Activated naive CD8-positive, alpha-beta T cell treated with anti-CD3 and anti-CD28 coated beads, Interleukin-2, amount 10 ng/mL, durations not matched to agents 7 days and 5 days (primary cell): ENCODE data around the gene CHN2. TPM values are rescaled to one million over a fixed set of nuclear protein-coding genes. Genes with fewer than 3 reads are reported as not detected.

Source experiments
- ATAC-seq: fragments of 150-1000 bp; cut with Tn5 transposase; one replicate; pipeline ENCODE4 v1.10.0; 2021; ENCODE audit warnings: low read depth, moderate library complexity
- POLR2A ChIA-PET: fragments of 350-600 bp; sonication (Branson Sonifier 250); formaldehyde crosslinking; loops from one replicate; lab custom pipeline; 2021; ENCODE audit warnings: antibody characterized with exemption; lab: Charles Lee
- DNase-seq: peaks from one replicate; pipeline ENCODE4 v3.0.0; 2021
- H3K27ac Mint-ChIP-seq: one replicate; pipeline ENCODE4 v1.8.0; 2022; ENCODE audit warnings: mild to moderate bottlenecking, mixed read lengths
- H3K27me3 Mint-ChIP-seq: one replicate; pipeline ENCODE4 v1.8.0; 2022; ENCODE audit warnings: mild to moderate bottlenecking, moderate library complexity, mixed read lengths
- H3K36me3 Mint-ChIP-seq: one replicate; pipeline ENCODE4 v1.8.0; 2021; ENCODE audit warnings: mild to moderate bottlenecking, mixed read lengths
- H3K4me1 Mint-ChIP-seq: one replicate; pipeline ENCODE4 v1.8.0; 2021; ENCODE audit warnings: mixed read lengths
- H3K4me3 Mint-ChIP-seq: one replicate; pipeline ENCODE4 v1.8.0; 2022; ENCODE audit warnings: mild to moderate bottlenecking, moderate library complexity, mixed read lengths
- H3K9me3 Mint-ChIP-seq: one replicate; pipeline ENCODE4 v1.8.0; 2021; ENCODE audit warnings: mixed read lengths
- total RNA-seq, 2 experiments: library from RNA; stranded (reverse); gene quantifications; one replicate each; pipeline ENCODE4 v1.2.3, GENCODE V29; 2021

Gene CHN2
- total RNA-seq, 2 experiments from 2014 or later, result 6.5 to 7.2 TPM

DNA sequence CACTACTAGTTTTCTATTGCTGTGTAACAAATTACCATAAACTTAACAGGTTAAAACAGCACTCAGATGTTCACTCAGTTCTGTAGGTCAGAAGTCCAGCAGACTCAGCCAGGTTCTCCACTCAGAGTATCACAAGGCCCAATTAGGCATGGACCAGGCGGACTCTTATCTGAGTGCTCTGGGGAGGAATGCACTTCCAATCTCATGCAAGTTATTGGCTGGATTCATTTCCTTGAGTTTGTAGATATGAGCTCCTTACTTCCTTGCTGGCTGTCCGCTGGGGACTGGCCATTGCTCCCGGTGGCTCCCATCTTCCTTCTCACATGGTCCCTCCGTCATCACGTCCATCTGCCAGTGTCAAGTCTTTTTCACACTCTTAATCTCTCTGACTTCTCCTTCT, 232.0 kb downstream of the CHN2 start:
- Mint-ChIP-seq H3K27me3 (peaks cover 4% of the 10 kb centered on the region), H3K4me1 (no peaks in the 10 kb centered on the region), H3K27ac (no peak overlapping the region), H3K36me3 (no peaks in the 10 kb centered on the region), H3K9me3 (no peaks in the 10 kb centered on the region), H3K4me3 (no peak overlapping the region)
- ATAC-seq, result no peak
- POLR2A ChIA-PET, result no interaction called here
- DNase-seq, result no peak

DNA sequence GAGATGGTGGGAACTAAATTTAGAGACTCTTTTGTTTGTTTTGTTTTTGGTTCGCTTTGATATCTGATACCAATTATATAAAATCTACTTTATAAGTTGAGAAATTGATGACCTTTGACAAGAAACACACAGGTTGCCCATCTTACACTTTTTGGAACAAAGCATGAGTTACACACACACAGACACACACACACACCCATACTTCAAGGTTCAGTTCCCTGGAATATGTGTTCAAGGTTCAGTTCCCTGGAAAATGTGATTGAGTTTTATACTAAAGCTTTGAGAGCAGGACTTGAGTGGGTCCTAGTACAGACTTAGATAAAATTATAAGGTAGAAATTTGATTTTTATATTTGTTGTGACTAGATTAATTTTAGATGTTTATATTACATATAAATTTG, 234.8 kb downstream of the CHN2 start:
- no peak for DNase-seq
- Mint-ChIP-seq H3K4me1 (peaks cover 7% of the 10 kb centered on the region), H3K27ac (no peak overlapping the region), H3K36me3 (no peaks in the 10 kb centered on the region), H3K4me3 (no peak overlapping the region), H3K9me3 (no peaks in the 10 kb centered on the region), H3K27me3 (no peaks in the 10 kb centered on the region)
- POLR2A ChIA-PET, result no interaction called here
- ATAC-seq, result no peak

DNA sequence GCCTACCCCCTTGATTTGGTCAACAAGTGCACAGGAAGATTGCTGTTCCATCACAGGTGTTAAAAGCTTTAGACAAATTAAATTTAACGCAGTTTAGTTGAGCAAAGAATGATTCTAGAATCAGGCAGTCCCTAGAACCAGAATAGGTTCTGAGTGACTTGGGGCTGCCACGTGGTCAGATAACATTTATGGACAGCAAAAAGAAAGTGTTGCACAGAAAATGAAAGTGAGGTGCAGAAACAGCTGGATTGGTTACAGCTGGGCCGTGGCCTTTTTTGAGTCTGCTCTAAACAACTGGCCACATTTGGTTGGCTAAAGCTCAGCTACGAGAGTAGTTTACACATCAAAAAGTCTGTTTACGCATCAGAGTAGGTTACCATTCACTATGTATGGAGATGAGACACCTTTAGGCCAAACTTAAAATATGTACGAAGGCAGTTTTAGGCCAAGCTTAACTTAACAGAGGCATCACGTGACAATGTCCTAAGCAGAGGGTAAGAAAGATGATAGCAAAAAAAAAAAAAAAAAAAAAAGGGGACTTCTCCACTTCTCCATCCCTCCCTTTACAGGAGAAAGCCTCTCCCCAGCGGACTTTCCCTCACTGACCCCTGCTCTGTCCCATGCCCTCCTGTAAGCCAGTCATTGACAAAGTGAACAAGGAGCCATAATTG, 235.8 kb downstream of the CHN2 start:
- peaks cover 7% of the 10 kb centered on the region for H3K4me1 Mint-ChIP-seq
- POLR2A ChIA-PET, result no interaction called here
- H3K27me3 Mint-ChIP-seq, result no peaks in the 10 kb centered on the region
- H3K9me3 Mint-ChIP-seq, result no peaks in the 10 kb centered on the region
- DNase-seq (no peak), ATAC-seq (no peak)
- H3K36me3 Mint-ChIP-seq, result no peaks in the 10 kb centered on the region
- H3K27ac Mint-ChIP-seq, result no peak overlapping the region
- H3K4me3 Mint-ChIP-seq, result no peak overlapping the region

DNA sequence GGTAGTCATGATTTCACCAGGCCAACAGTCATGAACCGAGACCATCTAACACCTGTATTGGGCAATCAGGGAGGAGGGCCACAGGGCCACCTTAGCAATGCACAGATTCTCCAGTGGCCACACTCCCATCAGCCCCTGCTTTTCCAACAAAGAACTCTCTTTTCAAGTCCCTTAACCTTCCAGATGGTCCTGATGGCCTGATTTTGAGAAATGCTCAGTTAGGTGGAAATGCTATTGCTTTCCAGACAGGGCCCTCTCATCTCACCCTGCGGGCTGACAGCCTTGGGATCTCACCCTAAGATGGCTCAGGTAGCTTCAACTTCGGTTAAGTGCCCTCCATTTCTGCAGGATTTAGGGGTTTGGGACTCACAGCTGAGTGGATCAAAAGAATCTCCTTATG, 237.1 kb downstream of the CHN2 start:
- Mint-ChIP-seq H3K9me3 (no peaks in the 10 kb centered on the region), H3K27ac (no peak overlapping the region), H3K4me1 (peaks cover 7% of the 10 kb centered on the region), H3K36me3 (no peaks in the 10 kb centered on the region), H3K27me3 (no peaks in the 10 kb centered on the region), H3K4me3 (no peak overlapping the region)
- no peak for ATAC-seq
- no peak for DNase-seq
- POLR2A ChIA-PET, result no interaction called here

DNA sequence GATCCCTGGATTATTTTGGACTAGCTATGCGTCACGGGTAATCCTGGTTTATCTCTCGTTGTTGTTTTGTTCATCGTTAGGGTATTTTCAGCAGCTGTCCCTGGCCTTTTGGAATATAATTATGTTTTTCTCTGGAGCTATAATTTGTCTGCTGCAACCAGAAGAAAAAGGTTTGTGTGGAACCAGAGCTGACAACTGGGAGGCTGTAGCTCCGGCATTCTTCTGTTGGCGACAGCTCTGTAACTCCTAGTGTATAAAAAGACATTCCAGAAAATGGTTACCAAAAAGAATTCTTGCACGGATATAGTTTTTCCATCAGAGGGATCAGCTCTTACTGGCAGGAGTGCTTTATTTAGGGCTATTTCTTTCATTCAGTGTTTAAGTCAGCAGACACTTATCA, 238.1 kb downstream of the CHN2 start:
- no peaks in the 10 kb centered on the region for H3K27me3 Mint-ChIP-seq
- no peak overlapping the region for H3K4me3 Mint-ChIP-seq
- no peaks in the 10 kb centered on the region for H3K36me3 Mint-ChIP-seq
- H3K4me1 Mint-ChIP-seq, result peaks cover 7% of the 10 kb centered on the region
- DNase-seq (no peak), ATAC-seq (no peak)
- POLR2A ChIA-PET, result no interaction called here
- H3K27ac Mint-ChIP-seq, result no peak overlapping the region
- no peaks in the 10 kb centered on the region for H3K9me3 Mint-ChIP-seq

DNA sequence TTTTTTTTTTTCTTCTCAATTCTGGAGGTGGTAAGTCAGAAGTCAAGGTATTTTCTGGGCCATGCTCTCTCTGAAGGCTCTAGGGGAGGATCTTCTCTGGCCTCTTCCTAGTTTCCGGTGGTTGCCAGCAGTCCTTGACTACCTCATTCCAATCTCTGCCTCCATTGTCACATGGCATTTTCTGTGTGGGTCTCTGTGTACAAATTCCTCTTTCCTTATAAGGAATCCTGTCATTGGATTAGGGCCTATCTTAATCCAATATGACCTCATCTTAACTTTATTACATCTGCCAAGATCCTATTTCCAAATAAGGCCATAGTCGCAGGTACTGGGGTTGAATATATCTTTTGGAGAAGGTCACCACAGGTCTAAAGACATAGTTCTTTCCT, 239.8 kb downstream of the CHN2 start:
- Mint-ChIP-seq H3K4me1 (peaks cover 7% of the 10 kb centered on the region), H3K27me3 (no peaks in the 10 kb centered on the region), H3K9me3 (no peaks in the 10 kb centered on the region), H3K36me3 (no peaks in the 10 kb centered on the region), H3K27ac (no peak overlapping the region), H3K4me3 (no peak overlapping the region)
- ATAC-seq (no peak), DNase-seq (no peak)
- POLR2A ChIA-PET, result no interaction called here

DNA sequence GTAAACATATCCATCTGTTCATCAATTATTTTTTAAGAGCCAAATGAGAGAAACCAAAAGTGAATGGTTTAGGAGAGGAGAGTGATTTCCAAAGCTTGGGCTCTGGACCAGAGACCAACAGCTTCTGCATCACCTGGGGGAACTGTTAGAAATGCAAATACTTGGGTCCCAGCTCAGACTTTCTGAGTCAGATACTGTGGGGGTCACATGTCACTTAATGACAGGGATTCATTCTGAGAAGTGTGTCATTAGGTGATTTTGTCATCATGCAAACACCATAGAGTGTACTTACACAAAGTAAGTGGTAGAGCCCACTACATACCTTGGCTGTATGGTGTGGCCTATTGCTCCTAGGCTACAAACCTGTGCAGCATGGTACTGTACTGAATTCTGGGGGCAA, 240.6 kb downstream of the CHN2 start:
- Mint-ChIP-seq H3K27me3 (no peaks in the 10 kb centered on the region), H3K9me3 (no peaks in the 10 kb centered on the region), H3K36me3 (no peaks in the 10 kb centered on the region), H3K4me3 (no peak overlapping the region), H3K4me1 (peaks cover 7% of the 10 kb centered on the region), H3K27ac (no peak overlapping the region)
- no peak for ATAC-seq
- POLR2A ChIA-PET, result no interaction called here
- DNase-seq, result no peak

DNA sequence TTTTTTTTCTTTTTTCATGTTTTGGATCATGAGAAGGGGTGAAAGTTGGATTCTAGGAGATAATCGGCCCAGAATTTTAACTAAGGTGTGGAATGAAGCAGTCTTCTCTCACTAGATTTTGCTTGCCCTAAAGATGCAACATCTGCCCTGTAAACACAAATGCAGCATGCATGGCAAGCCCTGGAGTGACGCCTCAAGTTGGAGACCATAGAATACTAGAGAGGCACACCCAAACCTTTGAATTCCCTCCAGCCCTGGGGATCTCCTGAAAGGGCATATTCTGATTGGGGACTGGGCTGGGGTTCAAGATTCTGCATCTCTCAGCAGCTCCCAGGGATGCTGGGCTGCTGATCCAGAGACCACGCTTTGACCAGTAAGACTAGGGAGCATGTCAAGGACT, 241.3 kb downstream of the CHN2 start:
- Mint-ChIP-seq H3K27me3 (no peaks in the 10 kb centered on the region), H3K4me3 (no peak overlapping the region), H3K27ac (no peak overlapping the region), H3K4me1 (peaks cover 7% of the 10 kb centered on the region), H3K9me3 (no peaks in the 10 kb centered on the region), H3K36me3 (no peaks in the 10 kb centered on the region)
- DNase-seq (no peak), ATAC-seq (no peak)
- POLR2A ChIA-PET, result no interaction called here

DNA sequence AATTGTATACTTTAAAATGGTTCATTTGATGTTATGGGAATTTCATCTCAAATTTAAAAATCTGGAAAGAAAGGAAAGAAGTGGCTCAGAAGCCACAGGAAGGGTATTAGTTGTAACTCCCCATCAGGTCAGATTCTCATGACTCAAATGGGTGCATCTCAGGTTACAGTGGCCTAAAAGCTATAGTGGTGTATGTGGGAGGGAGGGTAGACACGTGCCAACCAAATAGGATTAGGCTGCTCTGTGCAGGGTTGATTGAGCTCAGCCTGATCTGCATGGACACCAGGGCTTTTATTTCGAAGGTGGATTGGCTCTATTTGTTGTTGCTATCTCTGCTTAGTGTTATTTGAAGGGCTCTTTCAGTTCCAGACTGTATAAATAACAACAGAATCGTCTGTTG, 247.6 kb downstream of the CHN2 start:
- no peak overlapping the region for H3K27ac Mint-ChIP-seq
- H3K27me3 Mint-ChIP-seq, result peaks cover 3% of the 10 kb centered on the region
- no peaks in the 10 kb centered on the region for H3K36me3 Mint-ChIP-seq
- H3K4me3 Mint-ChIP-seq, result no peak overlapping the region
- no peaks in the 10 kb centered on the region for H3K9me3 Mint-ChIP-seq
- POLR2A ChIA-PET, result no interaction called here
- ATAC-seq (no peak), DNase-seq (no peak)
- no peaks in the 10 kb centered on the region for H3K4me1 Mint-ChIP-seq

DNA sequence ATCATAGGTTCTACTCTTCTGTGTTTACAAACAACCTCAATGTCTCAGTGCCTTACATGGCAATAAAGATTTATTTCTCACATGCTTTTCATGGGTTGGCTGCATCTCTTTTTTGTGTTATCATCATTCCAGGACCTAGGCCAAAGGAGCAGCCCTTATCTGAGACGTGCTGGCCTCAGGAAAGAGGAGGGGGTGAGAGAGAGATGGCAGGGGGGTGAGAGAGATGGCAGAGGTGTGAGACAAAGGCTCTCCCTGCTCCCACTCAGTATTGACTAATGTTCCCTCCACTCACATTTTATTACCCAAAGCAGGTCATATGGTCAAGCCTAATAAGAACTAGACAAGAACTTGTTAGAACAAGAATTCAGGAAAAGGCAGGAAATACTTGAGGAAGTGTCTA, 249.0 kb downstream of the CHN2 start:
- Mint-ChIP-seq H3K4me3 (no peak overlapping the region), H3K9me3 (no peaks in the 10 kb centered on the region), H3K27me3 (peaks cover 3% of the 10 kb centered on the region), H3K4me1 (no peaks in the 10 kb centered on the region), H3K27ac (no peak overlapping the region), H3K36me3 (no peaks in the 10 kb centered on the region)
- no peak for ATAC-seq
- DNase-seq, result no peak
- POLR2A ChIA-PET, result no interaction called here

DNA sequence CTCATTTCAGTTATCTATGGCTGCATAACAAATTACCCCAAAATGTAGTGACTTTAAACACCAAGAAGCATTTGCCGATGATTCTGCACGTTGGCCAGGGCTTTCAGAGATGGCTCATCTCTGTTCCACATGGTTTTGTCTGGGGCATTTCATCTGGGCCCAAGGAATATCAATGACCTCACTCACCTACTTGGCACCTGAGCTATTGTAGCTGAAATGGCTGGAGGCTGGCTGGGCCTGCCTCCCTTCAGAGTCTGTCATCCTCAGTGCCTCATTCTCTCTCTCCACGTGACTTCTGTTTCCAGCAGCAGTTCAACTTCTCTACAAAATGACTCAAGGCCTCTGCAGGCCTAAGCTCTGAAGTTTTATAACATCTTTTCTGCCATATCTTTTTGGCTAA, 249.7 kb downstream of the CHN2 start:
- peaks cover 3% of the 10 kb centered on the region for H3K27me3 Mint-ChIP-seq
- H3K4me3 Mint-ChIP-seq, result no peak overlapping the region
- H3K4me1 Mint-ChIP-seq, result no peaks in the 10 kb centered on the region
- ATAC-seq, result no peak
- no peak overlapping the region for H3K27ac Mint-ChIP-seq
- no peaks in the 10 kb centered on the region for H3K36me3 Mint-ChIP-seq
- no peak for DNase-seq
- H3K9me3 Mint-ChIP-seq, result no peaks in the 10 kb centered on the region
- POLR2A ChIA-PET, result no interaction called here

DNA sequence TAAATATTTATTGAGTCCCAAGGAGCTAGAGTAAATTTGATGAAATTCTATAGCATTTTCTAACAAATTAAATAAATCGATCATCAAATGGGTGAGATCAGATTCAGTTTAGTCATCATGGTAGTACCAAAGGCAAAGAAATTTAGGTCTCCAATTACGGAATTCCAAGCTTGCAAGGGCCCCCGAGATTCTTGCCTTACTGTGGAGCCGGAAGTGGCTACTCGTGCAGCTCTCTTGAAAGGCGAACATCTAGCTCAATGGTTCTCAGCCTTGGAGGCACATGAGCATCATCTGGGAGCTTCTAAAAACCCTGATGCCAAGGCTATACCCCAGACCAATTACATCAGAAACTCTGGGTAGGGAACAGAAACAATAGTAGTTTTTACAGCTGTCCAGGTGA, 251.2 kb downstream of the CHN2 start:
- Mint-ChIP-seq H3K27ac (no peak overlapping the region), H3K4me1 (no peaks in the 10 kb centered on the region), H3K27me3 (peaks cover 3% of the 10 kb centered on the region), H3K9me3 (no peaks in the 10 kb centered on the region), H3K36me3 (no peaks in the 10 kb centered on the region), H3K4me3 (no peak overlapping the region)
- POLR2A ChIA-PET, result no interaction called here
- DNase-seq, result no peak
- no peak for ATAC-seq

DNA sequence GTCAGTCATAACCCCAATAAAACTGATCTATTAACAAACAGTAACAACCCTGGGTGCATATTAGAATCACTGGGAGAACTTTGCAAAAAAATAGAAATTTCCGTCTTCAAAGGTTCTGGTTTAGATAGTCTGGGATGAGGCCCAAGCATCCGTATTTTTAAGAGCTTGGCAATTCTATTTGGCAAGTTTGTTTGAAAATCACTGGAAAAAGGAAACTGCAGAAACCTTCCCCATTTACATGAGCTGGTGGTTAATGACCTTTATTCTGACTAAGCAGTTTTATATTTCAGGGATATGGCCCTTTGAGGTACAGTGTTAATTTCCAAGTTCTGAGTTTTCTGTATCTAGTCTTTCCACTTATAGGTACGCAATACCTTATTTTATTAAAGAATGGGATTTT, 253.3 kb downstream of the CHN2 start:
- Mint-ChIP-seq H3K27me3 (no peaks in the 10 kb centered on the region), H3K9me3 (no peaks in the 10 kb centered on the region), H3K36me3 (no peaks in the 10 kb centered on the region), H3K4me1 (no peaks in the 10 kb centered on the region), H3K27ac (no peak overlapping the region), H3K4me3 (no peak overlapping the region)
- DNase-seq (no peak), ATAC-seq (no peak)
- POLR2A ChIA-PET, result no interaction called here

DNA sequence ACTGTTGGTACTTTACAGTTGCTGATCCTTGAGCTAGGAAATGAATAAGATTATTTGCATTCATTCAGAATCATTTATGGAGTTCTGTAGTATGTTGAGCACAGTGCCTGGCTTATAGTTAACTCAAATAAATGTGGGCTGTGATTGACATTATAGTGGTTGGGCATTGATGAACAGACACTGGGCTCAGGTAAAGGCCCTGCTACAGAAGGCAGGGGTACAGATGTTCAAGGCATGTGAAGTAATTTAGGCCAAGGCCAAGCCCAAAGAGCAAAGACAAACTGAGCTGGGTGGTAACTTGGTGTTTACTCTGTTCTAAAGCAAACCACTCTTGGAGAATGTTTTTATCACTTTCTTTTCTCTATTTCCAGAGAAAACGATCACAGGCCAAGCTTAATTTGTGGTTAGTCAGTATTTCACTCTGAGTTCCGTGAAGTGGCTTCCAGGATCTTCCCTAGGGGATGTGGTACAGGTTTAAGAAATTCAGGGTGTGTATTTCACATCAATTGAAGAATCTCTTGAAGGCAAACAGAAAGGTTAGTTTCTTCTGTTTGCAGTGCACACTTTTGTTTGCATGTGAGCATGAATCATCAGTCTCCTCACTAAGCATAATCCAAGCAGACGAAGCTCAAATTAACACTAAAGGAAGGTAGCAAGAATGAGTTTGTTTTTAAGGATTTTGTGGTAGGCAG, 255.1 kb downstream of the CHN2 start:
- no peaks in the 10 kb centered on the region for H3K9me3 Mint-ChIP-seq
- ATAC-seq, result no peak
- no peaks in the 10 kb centered on the region for H3K36me3 Mint-ChIP-seq
- no peak for DNase-seq
- H3K27ac Mint-ChIP-seq, result no peak overlapping the region
- POLR2A ChIA-PET, result no interaction called here
- H3K4me1 Mint-ChIP-seq, result no peaks in the 10 kb centered on the region
- H3K4me3 Mint-ChIP-seq, result no peak overlapping the region
- H3K27me3 Mint-ChIP-seq, result no peaks in the 10 kb centered on the region
